ENCODE results near the gene MAN1A1. TPM values are rescaled to one million over a fixed set of nuclear protein-coding genes. Genes with fewer than 3 reads are reported as not detected.

MAN1A1 gene
- total RNA-seq, 4 donors from 2014 or later, result 71.7 to 170 (median 128) TPM

- H3K4me3 ChIP-seq (replicated peaks in 1 of 3), result no peak overlapping the region
- no peaks in the 10 kb centered on the region for H3K27me3 ChIP-seq
- H3K36me3 ChIP-seq, result no peaks in the 10 kb centered on the region
- H3K4me1 ChIP-seq, result no peaks in the 10 kb centered on the region
- intact Hi-C loops (cut with DNase I), result no loop called here
- WGBS, 2 donors, result 94 to 96% methylated on average over 5 of the region's 5 CpGs
- DNase-seq, result no peak
- no peak for TF ChIP-seq CTCF (IDR thresholded peaks at IDR 0.05)
- no peak for TF ChIP-seq POLR2A (IDR thresholded peaks at IDR 0.05)
- no peaks in the 10 kb centered on the region for H3K9me3 ChIP-seq
- H3K27ac ChIP-seq, result no peak overlapping the region
Observed at GRCh38 chr6:119142637-119143036, 206.9 kb downstream of the MAN1A1 start.

GRCh38 chr6:119142041-119142440 lies 207.5 kb downstream of the MAN1A1 start:
- Histone ChIP-seq H3K27me3 (no peaks in the 10 kb centered on the region), H3K4me3 (replicated peaks in 1 of 3) (no peak overlapping the region), H3K4me1 (no peaks in the 10 kb centered on the region), H3K27ac (no peak overlapping the region), H3K36me3 (no peaks in the 10 kb centered on the region), H3K9me3 (no peaks in the 10 kb centered on the region)
- no peak for DNase-seq
- 86 to 97% methylated on average over 9 of the region's 9 CpGs for WGBS, 2 donors
- TF ChIP-seq POLR2A (IDR thresholded peaks at IDR 0.05), result no peak
- TF ChIP-seq CTCF (IDR thresholded peaks at IDR 0.05), result no peak
- intact Hi-C loops (cut with DNase I), result no loop called here

- no peak overlapping the region for H3K4me3 ChIP-seq (replicated peaks in 1 of 3)
- intact Hi-C loops (cut with DNase I), result no loop called here
- H3K27ac ChIP-seq, result no peak overlapping the region
- no peaks in the 10 kb centered on the region for H3K27me3 ChIP-seq
- no peaks in the 10 kb centered on the region for H3K36me3 ChIP-seq
- H3K4me1 ChIP-seq, result no peaks in the 10 kb centered on the region
- DNase-seq, result no peak
- no peaks in the 10 kb centered on the region for H3K9me3 ChIP-seq
- 89 to 93% methylated on average over 12 of the region's 12 CpGs for WGBS, 2 donors
- TF ChIP-seq POLR2A (IDR thresholded peaks at IDR 0.05) (no peak), CTCF (IDR thresholded peaks at IDR 0.05) (no peak)
Observed at GRCh38 chr6:119140196-119141140, 209.1 kb downstream of the MAN1A1 start.

- H3K27me3 ChIP-seq, result no peaks in the 10 kb centered on the region
- no peak for TF ChIP-seq POLR2A (IDR thresholded peaks at IDR 0.05)
- TF ChIP-seq CTCF (IDR thresholded peaks at IDR 0.05), result no peak
- no peaks in the 10 kb centered on the region for H3K36me3 ChIP-seq
- intact Hi-C loops (cut with DNase I), result no loop called here
- H3K9me3 ChIP-seq, result no peaks in the 10 kb centered on the region
- H3K27ac ChIP-seq, result no peak overlapping the region
- H3K4me3 ChIP-seq (replicated peaks in 1 of 3), result no peak overlapping the region
- no peaks in the 10 kb centered on the region for H3K4me1 ChIP-seq
- WGBS, 2 donors, result 61 to 69% methylated on average over 7 of the region's 7 CpGs
- no peak for DNase-seq
Observed at GRCh38 chr6:119138906-119139541, 210.5 kb downstream of the MAN1A1 start.

All from thyroid gland (tissue), 4 donors.